Thoracic aorta (tissue), 2 donors: ENCODE results near the gene SGPL1. TPM values are rescaled to one million over a fixed set of nuclear protein-coding genes. Genes with fewer than 3 reads are reported as not detected.
"Not testable (repeated sequence)": the region's sequence is repeated elsewhere in the genome, so short reads cannot be mapped to it uniquely, and the experiment has no call there.

ENCODE experiments used
- ATAC-seq: fragments of 150-250 bp; one replicate; pipeline ENCODE4 v1.8.0; 2017; ENCODE audit warnings: low read depth; ENCODE audit not compliant: insufficient number of reproducible peaks, low FRiP score
- DNase-seq: peaks from one replicate; pipeline ENCODE4 v3.0.0-alpha.2; 2020; ENCODE audit warnings: low spot score
- H3K27ac ChIP-seq, 2 donors: fragments of 200-600 bp; sonication (generic); 1 replicate in 1 of 2; 2 replicates in 1 of 2; pipeline ENCODE4 v1.5.1; 2016; ENCODE audit warnings: mild to moderate bottlenecking in 2 of 2, moderate library complexity in 2 of 2
- H3K27me3 ChIP-seq: fragments of 200-600 bp; sonication (generic); replicated peaks from 2 replicates; pipeline ENCODE4 v1.6.0; 2016; ENCODE audit warnings: mild to moderate bottlenecking; ENCODE audit not compliant: insufficient read depth
- H3K36me3 ChIP-seq: fragments of 200-600 bp; sonication (generic); one replicate; pipeline ENCODE4 v1.5.1; 2016
- H3K4me1 ChIP-seq, 2 donors: fragments of 200-600 bp; sonication (generic); 1 replicate in 1 of 2; 2 replicates in 1 of 2; pipeline versions ENCODE4 v1.5.1 to v1.6.0; 2016; ENCODE audit warnings: low read depth in 2 of 2, mild to moderate bottlenecking in 1 of 2; ENCODE audit not compliant: control insufficient read depth in 1 of 2
- H3K4me3 ChIP-seq: fragments of 200-600 bp; sonication (generic); 2 replicates; pipeline ENCODE4 v1.5.1; 2016; ENCODE audit warnings: mild to moderate bottlenecking
- H3K9me3 ChIP-seq: fragments of 200-600 bp; sonication (generic); 2 replicates; pipeline ENCODE4 v1.5.1; 2016
- total RNA-seq, 2 donors: library from RNA; depleted of rRNA; stranded (reverse); fragments of >200 nt; gene quantifications; one replicate each; pipeline versions ENCODE4 v1.1.0 to v1.2.3, GENCODE V29; 2016
- TF ChIP-seq, protein P1 (sequence below): fragments of 200-600 bp; sonication (generic); IDR thresholded peaks from one replicate; pipeline ENCODE4 v1.5.1; 2019; ENCODE audit warnings: antibody characterized with exemption

The SGPL1 gene
- total RNA-seq, 2 donors from 2014 or later: 15.0 to 26.0 TPM

- ATAC-seq (no peak), DNase-seq (no peak)
- TF ChIP-seq, protein P1, sequence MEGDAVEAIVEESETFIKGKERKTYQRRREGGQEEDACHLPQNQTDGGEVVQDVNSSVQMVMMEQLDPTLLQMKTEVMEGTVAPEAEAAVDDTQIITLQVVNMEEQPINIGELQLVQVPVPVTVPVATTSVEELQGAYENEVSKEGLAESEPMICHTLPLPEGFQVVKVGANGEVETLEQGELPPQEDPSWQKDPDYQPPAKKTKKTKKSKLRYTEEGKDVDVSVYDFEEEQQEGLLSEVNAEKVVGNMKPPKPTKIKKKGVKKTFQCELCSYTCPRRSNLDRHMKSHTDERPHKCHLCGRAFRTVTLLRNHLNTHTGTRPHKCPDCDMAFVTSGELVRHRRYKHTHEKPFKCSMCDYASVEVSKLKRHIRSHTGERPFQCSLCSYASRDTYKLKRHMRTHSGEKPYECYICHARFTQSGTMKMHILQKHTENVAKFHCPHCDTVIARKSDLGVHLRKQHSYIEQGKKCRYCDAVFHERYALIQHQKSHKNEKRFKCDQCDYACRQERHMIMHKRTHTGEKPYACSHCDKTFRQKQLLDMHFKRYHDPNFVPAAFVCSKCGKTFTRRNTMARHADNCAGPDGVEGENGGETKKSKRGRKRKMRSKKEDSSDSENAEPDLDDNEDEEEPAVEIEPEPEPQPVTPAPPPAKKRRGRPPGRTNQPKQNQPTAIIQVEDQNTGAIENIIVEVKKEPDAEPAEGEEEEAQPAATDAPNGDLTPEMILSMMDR: no peak
- Histone ChIP-seq H3K9me3 (no peaks in the 10 kb centered on the region), H3K36me3 (peaks cover 36% of the 10 kb centered on the region), H3K27ac (no peak overlapping the region), H3K27me3 (no peaks in the 10 kb centered on the region), H3K4me1 (no peaks in the 10 kb centered on the region), H3K4me3 (no peak overlapping the region)
Measured at GRCh38 chr10:70858759-70859158, 43.0 kb downstream of the SGPL1 start.

GRCh38 chr10:70861495-70862197, 45.9 kb downstream of the SGPL1 start:
- not testable (repeated sequence) for H3K27ac ChIP-seq, ATAC-seq, H3K4me1 ChIP-seq, H3K4me3 ChIP-seq, H3K27me3 ChIP-seq, H3K9me3 ChIP-seq, DNase-seq
- H3K36me3 ChIP-seq: peaks cover 32% of the 10 kb centered on the region

- Histone ChIP-seq H3K36me3 (peaks cover 20% of the 10 kb centered on the region), H3K27ac (no peak overlapping the region)
- ATAC-seq: no peak
Measured at GRCh38 chr10:70863470-70864160, 47.9 kb downstream of the SGPL1 start.

DNA sequence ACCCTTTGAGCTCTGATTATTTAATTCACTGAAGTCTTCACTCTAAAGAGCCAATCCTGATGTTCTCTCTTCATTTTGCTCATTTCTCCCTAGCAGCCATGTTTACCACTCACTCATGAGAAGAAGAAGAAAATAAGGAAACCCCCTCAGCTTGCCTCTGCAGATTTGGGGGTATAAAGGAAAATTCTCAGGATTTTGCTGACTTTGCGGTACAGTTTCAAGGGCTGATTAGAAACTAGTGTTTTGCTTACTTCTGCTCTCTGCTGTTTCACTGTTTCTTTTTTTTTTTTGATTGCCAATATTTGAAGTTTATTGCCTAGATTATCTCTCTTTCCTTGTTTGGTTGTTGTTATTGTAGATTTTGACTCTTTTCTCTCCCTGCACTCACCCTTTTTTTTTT, 49.2 kb downstream of the SGPL1 start:
- no peaks in the 10 kb centered on the region for H3K27me3 ChIP-seq
- peaks cover 15% of the 10 kb centered on the region for H3K36me3 ChIP-seq

More at GRCh38 chr10:70863470-70864160, 47.9 kb downstream of the SGPL1 start:
- DNase-seq: no peak
- Histone ChIP-seq H3K4me3 (no peak overlapping the region), H3K4me1 (no peaks in the 10 kb centered on the region), H3K27me3 (no peaks in the 10 kb centered on the region), H3K9me3 (no peaks in the 10 kb centered on the region)
- TF ChIP-seq, protein P1: no peak

GRCh38 chr10:70866424-70866823, 50.7 kb downstream of the SGPL1 start:
- ATAC-seq (no peak), DNase-seq (no peak)
- H3K4me1 ChIP-seq: no peaks in the 10 kb centered on the region
- TF ChIP-seq, protein P1: no peak
- H3K4me3 ChIP-seq: no peak overlapping the region
- no peaks in the 10 kb centered on the region for H3K27me3 ChIP-seq
- H3K36me3 ChIP-seq: peaks cover 20% of the 10 kb centered on the region
- H3K9me3 ChIP-seq: no peaks in the 10 kb centered on the region
- H3K27ac ChIP-seq: no peak overlapping the region

More for the DNA sequence above, 49.2 kb downstream of the SGPL1 start:
- Histone ChIP-seq H3K9me3 (no peaks in the 10 kb centered on the region), H3K27ac (no peak overlapping the region), H3K4me3 (no peak overlapping the region), H3K4me1 (no peaks in the 10 kb centered on the region)
- ATAC-seq (no peak), DNase-seq (no peak)
- TF ChIP-seq, protein P1: no peak
